ENCODE data around the gene ETV6. TPM values are rescaled to one million over a fixed set of nuclear protein-coding genes. Genes with fewer than 3 reads are reported as not detected.

The ETV6 gene
- total RNA-seq, 2 donors from 2014 or later = 41.4 to 58.4 TPM

GRCh38 chr12:11633968-11634367 is 15.5 kb upstream of the ETV6 start:
- ATAC-seq (ENCODE audit: insufficient number of reproducible peaks, low FRiP score, low read depth) = no peak

GRCh38 chr12:11635341-11635740 is 14.1 kb upstream of the ETV6 start:
- ATAC-seq (ENCODE audit: insufficient number of reproducible peaks, low FRiP score, low read depth) (no peak), DNase-seq (ENCODE audit: low spot score) (no peak)
- Histone ChIP-seq H3K27ac (no peak overlapping the region), H3K27me3 (replicated peaks; ENCODE audit: insufficient read depth) (no peaks in the 10 kb centered on the region), H3K4me1 (ENCODE audit: control insufficient read depth in 1 of 2, low read depth in 2 of 2) (no peaks in the 10 kb centered on the region), H3K4me3 (no peak overlapping the region), H3K9me3 (no peaks in the 10 kb centered on the region), H3K36me3 (no peaks in the 10 kb centered on the region)
- TF ChIP-seq, protein P1, sequence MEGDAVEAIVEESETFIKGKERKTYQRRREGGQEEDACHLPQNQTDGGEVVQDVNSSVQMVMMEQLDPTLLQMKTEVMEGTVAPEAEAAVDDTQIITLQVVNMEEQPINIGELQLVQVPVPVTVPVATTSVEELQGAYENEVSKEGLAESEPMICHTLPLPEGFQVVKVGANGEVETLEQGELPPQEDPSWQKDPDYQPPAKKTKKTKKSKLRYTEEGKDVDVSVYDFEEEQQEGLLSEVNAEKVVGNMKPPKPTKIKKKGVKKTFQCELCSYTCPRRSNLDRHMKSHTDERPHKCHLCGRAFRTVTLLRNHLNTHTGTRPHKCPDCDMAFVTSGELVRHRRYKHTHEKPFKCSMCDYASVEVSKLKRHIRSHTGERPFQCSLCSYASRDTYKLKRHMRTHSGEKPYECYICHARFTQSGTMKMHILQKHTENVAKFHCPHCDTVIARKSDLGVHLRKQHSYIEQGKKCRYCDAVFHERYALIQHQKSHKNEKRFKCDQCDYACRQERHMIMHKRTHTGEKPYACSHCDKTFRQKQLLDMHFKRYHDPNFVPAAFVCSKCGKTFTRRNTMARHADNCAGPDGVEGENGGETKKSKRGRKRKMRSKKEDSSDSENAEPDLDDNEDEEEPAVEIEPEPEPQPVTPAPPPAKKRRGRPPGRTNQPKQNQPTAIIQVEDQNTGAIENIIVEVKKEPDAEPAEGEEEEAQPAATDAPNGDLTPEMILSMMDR (IDR thresholded peaks at IDR 0.05) = no peak

More at GRCh38 chr12:11633968-11634367, 15.5 kb upstream of the ETV6 start:
- DNase-seq (ENCODE audit: low spot score) = no peak
- Histone ChIP-seq H3K4me1 (ENCODE audit: control insufficient read depth in 1 of 2, low read depth in 2 of 2) (no peaks in the 10 kb centered on the region), H3K27me3 (replicated peaks; ENCODE audit: insufficient read depth) (no peaks in the 10 kb centered on the region), H3K27ac (no peak overlapping the region), H3K9me3 (no peaks in the 10 kb centered on the region), H3K4me3 (no peak overlapping the region), H3K36me3 (no peaks in the 10 kb centered on the region)
- TF ChIP-seq, protein P1 (IDR thresholded peaks at IDR 0.05) = no peak

GRCh38 chr12:11638315-11638916 is 11.1 kb upstream of the ETV6 start:
- Histone ChIP-seq H3K9me3 (no peaks in the 10 kb centered on the region), H3K4me3 (no peak overlapping the region), H3K36me3 (no peaks in the 10 kb centered on the region), H3K4me1 (ENCODE audit: control insufficient read depth in 1 of 2, low read depth in 2 of 2) (no peaks in the 10 kb centered on the region), H3K27me3 (replicated peaks; ENCODE audit: insufficient read depth) (no peaks in the 10 kb centered on the region), H3K27ac (no peak overlapping the region)
- TF ChIP-seq, protein P1 (IDR thresholded peaks at IDR 0.05) = no peak
- ATAC-seq (ENCODE audit: insufficient number of reproducible peaks, low FRiP score, low read depth) (no peak), DNase-seq (ENCODE audit: low spot score) (no peak)

DNA sequence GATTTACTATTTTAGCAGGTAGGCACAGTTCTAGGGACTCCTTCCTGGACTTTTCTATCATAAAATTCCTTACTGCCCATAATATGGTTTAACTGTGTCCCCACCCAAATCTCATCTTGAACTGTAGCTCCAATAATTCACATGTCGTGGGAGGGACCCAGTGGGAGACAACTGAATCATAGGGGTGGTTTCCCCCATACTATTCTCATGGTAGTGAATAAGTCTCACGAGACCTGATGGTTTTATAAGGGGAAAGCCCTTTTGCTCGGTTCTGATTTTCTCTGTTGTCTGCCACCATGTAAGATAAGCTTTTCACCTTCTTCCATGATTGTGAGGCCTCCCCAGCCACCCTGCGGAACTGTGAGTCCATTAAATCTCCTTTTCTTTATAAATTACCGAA is 10.0 kb upstream of the ETV6 start:
- Histone ChIP-seq H3K4me1 (ENCODE audit: control insufficient read depth in 1 of 2, low read depth in 2 of 2) (no peaks in the 10 kb centered on the region), H3K27ac (no peak overlapping the region), H3K36me3 (no peaks in the 10 kb centered on the region), H3K27me3 (replicated peaks; ENCODE audit: insufficient read depth) (no peaks in the 10 kb centered on the region), H3K9me3 (no peaks in the 10 kb centered on the region), H3K4me3 (no peak overlapping the region)
- TF ChIP-seq, protein P1 (IDR thresholded peaks at IDR 0.05) = no peak
- ATAC-seq (ENCODE audit: insufficient number of reproducible peaks, low FRiP score, low read depth) = no peak
- DNase-seq (ENCODE audit: low spot score) = no peak

DNA sequence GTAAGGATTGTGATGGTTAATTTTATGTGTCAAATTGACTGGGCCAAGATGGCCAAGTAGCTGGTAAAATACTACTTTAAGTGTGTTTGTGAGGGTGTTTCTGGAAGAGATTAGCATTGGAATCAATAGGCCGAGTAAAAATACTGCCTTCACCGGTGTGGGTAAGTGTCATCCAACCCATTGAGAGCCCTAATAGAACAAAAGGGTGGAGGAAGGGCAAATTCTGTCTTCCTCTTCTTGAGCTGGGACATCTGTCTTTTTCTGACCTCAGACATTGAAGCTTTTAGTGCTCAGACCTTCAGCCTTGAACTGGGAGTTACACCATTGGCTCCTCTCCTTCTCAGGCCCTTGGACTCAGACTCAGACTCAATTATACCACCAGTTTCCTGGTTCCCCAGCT is 8.0 kb upstream of the ETV6 start:
- Histone ChIP-seq H3K4me1 (ENCODE audit: control insufficient read depth in 1 of 2, low read depth in 2 of 2) (no peaks in the 10 kb centered on the region), H3K9me3 (no peaks in the 10 kb centered on the region), H3K27me3 (replicated peaks; ENCODE audit: insufficient read depth) (no peaks in the 10 kb centered on the region), H3K36me3 (no peaks in the 10 kb centered on the region), H3K4me3 (no peak overlapping the region), H3K27ac (no peak overlapping the region)
- DNase-seq (ENCODE audit: low spot score) = no peak
- ATAC-seq (ENCODE audit: insufficient number of reproducible peaks, low FRiP score, low read depth) = no peak
- TF ChIP-seq, protein P1 (IDR thresholded peaks at IDR 0.05) = no peak
